Measurements from ENCODE around the gene CTNNA3.

GRCh38 chr10:67657775-67658174, 38.2 kb downstream of the CTNNA3 start:
- TF ChIP-seq CTCF (IDR thresholded peaks at IDR 0.05) (no peak), POLR2AphosphoS5 (IDR thresholded peaks at IDR 0.05) (no peak)
